ENCODE data around the gene CC2D2A.

Gene CC2D2A

GRCh38 chr4:15488658-15489470, 19.2 kb downstream of the CC2D2A start:
- H3K27ac ChIP-seq (replicated peaks) = no peak overlapping the region
- no peak for TF ChIP-seq CTCF (IDR thresholded peaks at IDR 0.05; ENCODE audit: insufficient read depth, low read length)
- no peak for TF ChIP-seq GABPA (IDR thresholded peaks at IDR 0.05; ENCODE audit: low read depth)
- TF ChIP-seq SPI1 (IDR thresholded peaks at IDR 0.05; ENCODE audit: borderline replicate concordance, low read depth) = no peak
- TF ChIP-seq POLR2AphosphoS5 (IDR thresholded peaks at IDR 0.05; ENCODE audit: low read depth) = no peak
- no peak for TF ChIP-seq REST (IDR thresholded peaks at IDR 0.05; ENCODE audit: insufficient replicate concordance, low read depth)
- no peaks in the 10 kb centered on the region for H3K27me3 ChIP-seq (ENCODE audit: insufficient read depth, poor library complexity, severe bottlenecking)
- H3K4me3 ChIP-seq (replicated peaks; ENCODE audit: insufficient read depth, low read length) = no peak overlapping the region
- no peak for DNase-seq (ENCODE audit: low read depth in 1 of 2, low spot score in 1 of 2)

GRCh38 chr4:15489551-15489950, 19.9 kb downstream of the CC2D2A start:
- TF ChIP-seq GABPA (IDR thresholded peaks at IDR 0.05; ENCODE audit: low read depth) = no peak
- no peak for TF ChIP-seq REST (IDR thresholded peaks at IDR 0.05; ENCODE audit: insufficient replicate concordance, low read depth)
- TF ChIP-seq POLR2AphosphoS5 (IDR thresholded peaks at IDR 0.05; ENCODE audit: low read depth) = no peak
- no peak for TF ChIP-seq CTCF (IDR thresholded peaks at IDR 0.05; ENCODE audit: insufficient read depth, low read length)
- no peak for TF ChIP-seq SPI1 (IDR thresholded peaks at IDR 0.05; ENCODE audit: borderline replicate concordance, low read depth)
- H3K27ac ChIP-seq (replicated peaks) = no peak overlapping the region
- no peaks in the 10 kb centered on the region for H3K27me3 ChIP-seq (ENCODE audit: insufficient read depth, poor library complexity, severe bottlenecking)
- no peak overlapping the region for H3K4me3 ChIP-seq (replicated peaks; ENCODE audit: insufficient read depth, low read length)
- DNase-seq (ENCODE audit: low read depth in 1 of 2, low spot score in 1 of 2) = no peak

GRCh38 chr4:15493411-15493810, 23.7 kb downstream of the CC2D2A start:
- Histone ChIP-seq H3K27me3 (ENCODE audit: insufficient read depth, poor library complexity, severe bottlenecking) (no peaks in the 10 kb centered on the region), H3K27ac (replicated peaks) (no peak overlapping the region), H3K4me3 (replicated peaks; ENCODE audit: insufficient read depth, low read length) (no peak overlapping the region)
- TF ChIP-seq POLR2AphosphoS5 (IDR thresholded peaks at IDR 0.05; ENCODE audit: low read depth) = no peak
- TF ChIP-seq REST (IDR thresholded peaks at IDR 0.05; ENCODE audit: insufficient replicate concordance, low read depth) = no peak
- TF ChIP-seq CTCF (IDR thresholded peaks at IDR 0.05; ENCODE audit: insufficient read depth, low read length) = no peak
- no peak for TF ChIP-seq SPI1 (IDR thresholded peaks at IDR 0.05; ENCODE audit: borderline replicate concordance, low read depth)
- TF ChIP-seq GABPA (IDR thresholded peaks at IDR 0.05; ENCODE audit: low read depth) = no peak
- DNase-seq (ENCODE audit: low read depth in 1 of 2, low spot score in 1 of 2) = no peak

Measured in HL-60 (cell line).